Measurements from ENCODE around the gene GRAMD1B.
"Not testable (repeated sequence)": the region's sequence is repeated elsewhere in the genome, so short reads cannot be mapped to it uniquely, and the experiment has no call there.

The GRAMD1B gene

DNA sequence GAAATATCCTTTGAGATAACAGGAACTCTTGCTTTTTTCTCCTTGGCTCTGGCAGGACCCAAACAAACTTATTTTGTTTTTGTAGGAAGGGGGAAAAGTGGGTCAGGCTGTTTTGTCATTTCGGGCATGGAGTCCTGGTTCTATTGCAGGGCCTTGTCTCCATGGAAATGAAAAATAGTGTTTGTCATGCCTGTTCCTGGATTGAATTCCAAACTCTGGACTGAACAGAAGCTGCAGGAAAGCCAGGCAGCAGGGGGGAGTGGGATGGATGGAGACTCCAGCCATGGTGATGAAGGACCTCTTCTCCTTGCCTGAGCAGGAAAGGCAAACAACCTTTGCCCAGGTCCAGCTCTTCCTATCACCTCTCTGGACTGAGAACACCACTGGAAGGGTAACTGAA is 137.4 kb downstream of the GRAMD1B start:
- DNase-seq (ENCODE audit: low read depth in 2 of 2) = no peak

DNA sequence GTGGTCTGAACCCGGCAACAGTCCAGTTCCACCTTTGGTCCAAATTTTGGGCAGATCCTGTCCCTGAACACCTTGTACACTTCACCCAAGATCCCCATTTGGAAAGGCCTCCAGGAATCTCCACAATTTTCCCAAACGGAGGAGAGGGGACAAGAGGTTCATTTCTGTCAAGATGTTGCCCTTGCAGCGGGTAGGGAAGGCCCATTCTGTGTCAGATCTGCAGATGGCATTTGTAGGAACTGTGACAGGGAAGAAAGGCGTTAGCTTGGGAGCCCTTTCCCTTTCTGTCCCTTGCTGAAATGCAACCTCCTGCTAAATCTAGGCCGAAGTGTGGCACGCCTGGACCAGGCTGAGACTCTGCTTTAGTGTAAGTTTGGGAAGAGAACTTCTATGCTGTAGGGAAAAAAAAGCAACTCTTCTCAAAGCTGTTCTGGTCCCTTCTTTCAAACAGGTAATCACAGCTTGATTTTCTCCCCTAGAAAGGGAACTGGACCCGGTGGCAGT is 138.3 kb downstream of the GRAMD1B start:
- DNase-seq (ENCODE audit: low read depth in 2 of 2) = no peak

DNA sequence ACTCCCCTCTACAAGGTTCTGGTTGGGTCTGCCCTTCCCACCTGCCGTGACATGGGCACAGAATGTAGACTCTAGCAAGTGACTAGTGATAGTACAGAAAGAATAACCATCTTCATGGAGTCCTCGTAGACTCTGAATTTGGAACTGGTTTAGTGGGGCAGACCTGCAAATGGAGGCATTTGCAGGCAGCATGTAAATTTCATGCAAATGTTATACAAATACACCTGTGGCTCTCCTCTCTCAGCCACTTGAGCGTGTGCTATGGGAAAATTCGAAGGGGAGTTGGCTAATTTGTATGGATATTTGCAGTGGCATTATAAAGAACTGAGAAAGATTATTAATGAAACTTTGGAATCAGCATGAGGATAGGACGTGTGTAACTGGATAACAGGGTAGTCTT is 139.3 kb downstream of the GRAMD1B start:
- DNase-seq (ENCODE audit: low read depth in 2 of 2) = no peak

DNA sequence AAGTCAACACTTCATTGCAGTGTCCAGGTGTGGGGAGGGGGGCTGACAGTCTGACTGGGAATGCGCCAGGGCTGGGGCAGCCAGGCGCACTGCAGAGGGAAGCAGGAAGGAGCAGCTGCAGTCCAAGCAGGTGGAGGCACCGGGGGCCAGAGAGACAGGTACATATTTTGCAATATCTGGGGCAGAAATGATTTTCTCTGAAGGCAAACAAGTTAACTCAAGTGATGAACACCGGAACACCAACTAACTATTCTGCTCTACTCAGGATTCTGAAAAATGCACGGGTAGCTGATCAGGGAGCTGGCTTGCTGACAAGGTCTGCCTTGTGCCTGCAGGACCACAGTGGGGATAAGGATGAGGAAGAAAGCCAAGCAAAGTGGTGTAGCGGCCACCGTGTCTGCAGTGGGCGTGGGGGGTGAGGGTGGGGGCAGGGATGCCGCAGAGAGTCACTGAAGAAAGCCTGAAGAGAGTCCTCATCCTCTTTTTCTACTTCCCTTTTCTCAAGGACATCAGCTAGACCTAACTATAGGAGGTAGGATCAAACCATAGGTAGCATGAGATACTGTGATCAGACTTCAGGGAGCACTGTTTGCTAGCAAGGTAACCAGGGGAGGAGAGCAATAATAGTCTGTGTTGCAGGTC is 141.0 kb downstream of the GRAMD1B start:
- no peak for DNase-seq (ENCODE audit: low read depth in 2 of 2)

DNA sequence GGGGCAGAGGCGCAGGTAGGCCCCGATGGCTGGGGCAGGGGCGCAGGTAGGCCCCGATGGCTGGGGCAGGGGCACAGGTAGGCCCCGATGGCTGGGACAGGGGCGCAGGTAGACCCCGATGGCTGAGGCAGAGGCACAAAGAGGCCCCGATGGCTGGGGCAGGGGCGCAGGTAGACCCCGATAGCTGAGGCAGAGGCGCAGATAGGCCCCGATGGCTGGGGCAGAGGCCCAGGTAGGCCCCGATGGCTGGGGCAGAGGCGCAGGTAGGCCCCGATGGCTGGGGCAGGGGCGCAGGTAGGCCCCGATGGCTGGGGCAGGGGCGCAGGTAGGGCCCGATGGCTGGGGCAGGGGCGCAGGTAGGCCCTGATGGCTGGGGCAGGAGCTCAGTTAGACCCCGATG is 142.7 kb downstream of the GRAMD1B start:
- DNase-seq (ENCODE audit: low read depth in 2 of 2) = not testable (repeated sequence)

DNA sequence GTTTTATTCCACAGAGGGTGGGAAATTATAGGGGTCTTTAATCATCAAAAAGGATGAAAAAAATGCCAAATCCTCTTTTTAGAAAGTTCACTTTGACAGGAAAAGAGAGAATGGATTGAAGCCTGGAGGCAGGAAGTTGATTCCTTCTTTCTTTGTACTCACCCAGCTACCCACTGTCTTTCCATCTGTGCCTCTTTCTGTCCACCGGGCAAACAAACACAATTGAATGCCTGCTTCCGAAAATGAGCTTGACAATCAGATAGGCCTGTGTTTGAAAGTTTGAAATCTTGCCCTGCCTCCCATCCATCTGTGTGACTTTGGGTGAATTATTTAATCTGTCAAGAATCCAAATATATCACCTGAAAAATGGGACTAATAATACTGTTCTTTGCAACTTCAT is 143.2 kb downstream of the GRAMD1B start:
- no peak for DNase-seq (ENCODE audit: low read depth in 2 of 2)

DNA sequence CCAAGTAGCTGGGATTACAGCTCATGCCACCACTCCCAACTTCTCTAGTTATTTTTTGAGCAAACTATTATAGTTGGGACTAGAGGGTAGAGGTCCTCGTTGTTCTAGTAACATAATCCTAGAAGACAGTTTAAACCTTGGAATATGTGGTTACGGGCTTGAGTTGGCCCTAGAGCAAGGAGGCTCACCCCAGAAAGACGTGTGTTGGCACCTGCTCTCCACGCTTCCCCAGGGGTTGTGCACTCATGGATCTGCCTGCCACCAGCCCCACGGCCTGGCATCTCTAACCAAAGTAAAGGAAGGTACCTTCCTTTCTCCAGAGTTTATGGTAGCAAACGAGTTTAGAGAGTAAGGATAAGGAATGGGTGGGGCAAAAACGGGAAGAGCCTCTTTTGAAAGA is 145.4 kb downstream of the GRAMD1B start:
- no peak for DNase-seq (ENCODE audit: low read depth in 2 of 2)

DNA sequence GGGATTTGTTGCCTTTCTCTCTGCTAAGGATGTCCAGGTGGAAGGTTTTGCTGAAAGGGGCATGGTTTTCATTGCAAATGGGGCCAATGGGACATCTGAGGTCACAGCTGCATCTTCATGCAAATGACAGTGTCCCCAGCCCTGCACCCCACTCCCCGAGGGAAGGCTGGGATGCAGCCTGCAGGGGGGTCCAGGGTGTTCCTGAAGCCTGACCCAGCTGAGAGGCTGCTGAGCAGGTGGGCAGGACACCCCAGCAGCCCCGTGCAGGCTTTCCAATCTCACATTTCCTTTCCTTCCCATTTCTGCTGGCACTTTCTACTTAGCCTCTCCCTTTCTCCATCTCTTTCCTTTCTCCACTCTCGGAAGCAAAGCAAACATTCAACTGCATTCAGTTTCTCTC is 146.0 kb downstream of the GRAMD1B start:
- no peak for DNase-seq (ENCODE audit: low read depth in 2 of 2)

DNA sequence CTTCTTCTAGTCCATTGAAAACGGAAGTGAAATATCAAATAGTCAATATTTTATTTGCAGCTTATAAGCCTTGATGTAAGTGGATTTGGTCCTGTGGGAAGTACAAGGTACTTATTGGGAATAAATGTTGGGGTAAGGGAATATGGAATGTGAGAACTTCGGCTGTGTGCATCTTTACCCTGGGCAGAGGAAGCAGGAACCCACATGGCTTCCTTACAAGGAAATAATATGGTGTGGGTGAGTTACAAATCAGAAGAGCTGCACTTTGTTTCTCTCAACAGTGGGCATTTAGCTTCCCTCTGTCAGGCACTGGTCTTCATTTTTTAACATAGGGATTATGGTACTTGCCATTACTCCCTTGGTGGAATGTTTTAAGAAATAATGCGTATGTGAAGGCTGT is 146.4 kb downstream of the GRAMD1B start:
- no peak for DNase-seq (ENCODE audit: low read depth in 2 of 2)

DNA sequence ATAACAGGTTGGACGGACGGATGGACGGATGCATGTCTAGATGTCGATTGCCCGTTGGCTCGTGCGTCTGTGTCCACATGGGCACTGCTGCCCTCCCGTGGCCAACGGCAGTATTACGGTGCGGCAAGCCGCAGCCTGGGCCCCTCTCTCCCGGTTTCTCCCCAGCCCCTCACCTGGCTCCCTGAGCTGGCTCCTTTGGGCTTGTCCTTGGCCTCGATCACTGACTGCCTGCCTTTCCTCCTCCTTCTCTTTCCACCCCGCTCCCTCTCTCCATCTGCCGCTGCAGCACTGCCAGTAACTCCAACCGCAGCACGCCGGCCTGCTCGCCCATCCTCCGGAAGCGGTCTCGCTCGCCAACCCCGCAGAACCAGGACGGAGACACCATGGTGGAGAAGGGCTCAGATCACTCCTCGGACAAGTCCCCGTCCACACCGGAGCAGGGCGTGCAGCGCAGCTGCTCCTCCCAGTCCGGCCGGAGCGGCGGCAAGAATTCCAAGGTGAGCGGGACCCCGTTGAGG is 147.1 kb downstream of the GRAMD1B start:
- DNase-seq (ENCODE audit: low read depth in 2 of 2) = peak; percentile 30 to 59

DNA sequence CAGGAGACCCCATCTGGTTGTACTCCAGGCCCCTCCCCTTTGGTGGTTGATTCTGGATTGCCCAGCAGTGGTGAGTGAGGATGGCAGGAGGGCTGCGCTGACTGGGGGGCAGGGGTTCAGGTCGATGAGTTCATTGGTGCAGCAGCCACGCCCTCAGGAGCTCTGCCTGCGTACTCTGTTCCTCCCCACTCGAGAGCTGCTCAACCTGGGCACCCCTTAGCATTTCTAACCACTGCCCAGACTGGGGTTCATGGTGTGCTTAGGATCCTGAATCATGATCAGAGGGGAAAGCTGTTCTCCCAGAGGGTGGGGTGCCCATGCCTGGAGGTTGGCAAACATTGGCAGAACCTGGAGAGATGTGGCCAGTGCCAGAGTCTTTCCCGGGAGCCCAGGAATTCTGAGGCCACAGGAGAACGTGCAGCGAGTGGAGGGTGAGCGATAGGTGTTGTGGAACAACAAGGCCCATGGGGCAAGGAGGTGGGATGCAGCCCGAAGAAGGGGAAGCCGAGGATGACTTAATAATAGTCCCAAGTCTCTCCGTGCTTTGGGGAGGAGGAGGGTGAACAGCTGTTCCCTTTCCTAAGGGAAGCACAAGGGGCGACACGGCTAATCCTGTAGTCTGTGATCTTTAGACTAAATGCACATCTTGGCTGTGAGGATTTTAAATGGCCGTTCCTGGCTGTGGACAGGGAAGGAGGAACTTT is 148.9 kb downstream of the GRAMD1B start:
- no peak for DNase-seq (ENCODE audit: low read depth in 2 of 2)

DNA sequence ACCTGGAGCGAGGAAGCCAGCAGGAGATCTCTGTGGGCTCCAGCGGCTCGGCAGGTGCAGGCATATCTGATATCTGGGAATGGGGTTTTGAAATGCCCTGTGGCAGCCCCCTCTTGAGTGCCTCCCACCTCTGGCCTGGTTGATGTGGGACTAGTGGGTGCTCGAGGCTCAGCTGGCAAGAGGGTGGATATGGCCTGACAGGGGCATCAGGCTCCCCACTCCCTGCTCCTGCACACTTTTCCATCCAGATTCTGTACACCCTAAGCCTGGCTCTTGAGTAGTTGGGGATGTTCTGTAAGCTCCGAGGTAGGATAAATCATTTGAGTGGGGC is 149.4 kb downstream of the GRAMD1B start:
- no peak for DNase-seq (ENCODE audit: low read depth in 2 of 2)

DNA sequence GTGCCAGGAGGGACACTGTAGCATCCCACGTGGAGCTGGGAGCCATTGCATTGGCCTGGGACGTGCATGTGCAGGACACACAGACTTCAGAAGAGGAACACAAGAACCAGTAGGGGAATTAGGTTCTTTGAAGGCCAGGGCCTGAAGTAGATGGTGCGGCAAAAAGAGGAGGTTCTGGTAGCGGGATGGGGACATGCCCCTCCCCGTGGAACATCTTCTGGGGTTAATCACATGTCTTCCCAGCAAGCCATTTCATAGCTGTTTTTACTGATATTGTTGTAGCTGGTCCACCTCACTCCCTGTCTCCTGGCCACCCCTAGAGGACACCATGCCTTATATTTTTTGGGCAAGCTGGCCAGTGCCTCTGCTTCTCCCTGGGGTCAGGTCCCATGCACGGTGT is 150.1 kb downstream of the GRAMD1B start:
- DNase-seq (ENCODE audit: low read depth in 2 of 2) = no peak

DNA sequence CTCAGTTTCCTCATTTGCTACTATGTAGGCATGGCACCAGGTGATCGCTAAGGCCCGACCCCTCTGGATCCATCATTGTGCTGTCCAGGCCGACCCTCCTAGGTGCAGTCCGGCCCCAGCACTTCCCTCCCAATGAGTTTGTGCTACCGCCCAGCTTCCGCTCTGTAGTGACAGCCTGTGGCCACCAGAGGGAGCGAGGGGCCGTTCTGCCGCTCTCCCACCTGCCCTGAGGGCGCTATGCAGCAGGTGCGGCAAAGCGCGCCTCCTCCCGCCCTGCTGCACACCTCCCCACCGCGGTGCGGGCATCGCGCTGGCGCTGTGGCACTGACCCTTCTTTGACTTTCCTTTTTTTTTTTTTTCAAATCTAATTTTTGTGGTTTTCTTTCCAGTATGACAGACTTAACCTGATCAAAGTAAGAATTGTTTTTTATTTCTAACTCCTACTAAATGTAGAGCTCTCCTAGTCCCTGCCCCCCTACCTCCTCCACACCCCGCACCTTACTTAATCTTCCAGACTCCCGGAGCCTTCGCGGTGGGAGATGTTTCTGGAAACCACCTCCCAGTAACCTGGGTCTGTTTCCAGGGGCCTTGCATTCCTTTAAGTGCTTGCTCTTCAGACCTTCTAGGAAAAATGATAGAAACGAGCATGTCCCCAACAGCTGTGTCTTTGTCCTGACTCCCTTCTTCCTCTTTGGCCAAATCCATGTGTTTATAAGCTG is 150.6 kb downstream of the GRAMD1B start:
- DNase-seq (ENCODE audit: low read depth in 2 of 2) = peak; percentile 33 to 62

DNA sequence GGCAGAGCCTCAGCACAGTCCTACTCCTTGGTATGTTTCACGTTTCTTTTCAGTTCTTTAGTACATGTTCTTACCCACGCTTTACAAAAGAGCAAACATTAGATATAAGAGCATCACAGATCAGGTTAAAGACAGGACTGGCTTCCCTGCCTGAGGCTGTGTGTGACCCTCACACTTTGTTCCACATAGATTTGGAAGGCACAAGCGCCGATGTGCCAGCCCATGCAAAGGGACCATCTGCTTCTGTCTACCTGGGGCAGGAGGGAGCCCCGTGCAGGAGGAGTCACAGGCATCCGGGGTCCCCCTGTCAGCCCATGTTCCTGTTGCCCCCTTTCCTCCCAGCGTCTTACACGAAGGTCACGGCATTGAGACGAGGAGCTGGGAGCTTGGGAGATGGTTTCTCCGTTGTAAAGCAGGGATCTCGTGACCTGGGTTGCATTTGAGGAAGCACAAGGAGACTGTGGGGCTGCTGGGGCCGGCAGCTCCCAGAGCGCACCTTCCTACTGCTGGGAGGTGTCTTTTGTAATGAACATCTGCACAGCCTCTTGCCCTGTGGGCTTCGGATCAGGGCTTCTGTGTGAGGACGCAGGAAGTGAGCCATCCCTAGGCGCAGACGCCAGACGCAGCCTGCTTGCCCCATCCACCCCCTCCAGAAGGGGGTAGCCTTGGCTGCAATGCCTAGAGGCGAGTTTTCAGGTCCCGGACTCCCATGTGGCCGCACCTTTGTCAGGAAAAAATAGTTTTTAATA is 151.8 kb downstream of the GRAMD1B start:
- DNase-seq (ENCODE audit: low read depth in 2 of 2) = no peak

DNA sequence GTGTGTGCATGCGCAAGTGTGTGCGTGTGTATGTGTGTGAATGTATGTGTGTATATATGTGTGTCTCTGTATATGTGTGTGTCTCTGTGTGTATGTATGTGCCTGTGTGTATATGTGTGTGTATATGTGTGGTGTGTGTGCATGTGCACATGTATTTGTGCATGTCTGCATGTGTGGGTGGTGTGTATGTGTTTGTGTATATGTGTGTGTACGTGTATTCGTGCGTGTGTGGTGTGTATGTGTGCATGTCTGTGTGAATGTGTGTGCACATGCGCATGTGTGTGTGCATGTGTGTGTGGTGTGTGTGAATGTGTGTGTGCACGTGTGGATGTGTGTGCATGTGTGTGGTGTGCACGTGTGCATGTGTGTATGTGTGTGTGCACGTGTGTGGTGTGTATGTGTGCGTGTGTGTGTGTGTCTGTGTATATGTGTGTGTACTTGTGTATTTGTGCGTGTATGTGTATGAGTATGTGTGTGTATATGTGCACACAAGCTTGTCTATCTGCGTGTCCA is 153.0 kb downstream of the GRAMD1B start:
- no peak for DNase-seq (ENCODE audit: low read depth in 2 of 2)

DNA sequence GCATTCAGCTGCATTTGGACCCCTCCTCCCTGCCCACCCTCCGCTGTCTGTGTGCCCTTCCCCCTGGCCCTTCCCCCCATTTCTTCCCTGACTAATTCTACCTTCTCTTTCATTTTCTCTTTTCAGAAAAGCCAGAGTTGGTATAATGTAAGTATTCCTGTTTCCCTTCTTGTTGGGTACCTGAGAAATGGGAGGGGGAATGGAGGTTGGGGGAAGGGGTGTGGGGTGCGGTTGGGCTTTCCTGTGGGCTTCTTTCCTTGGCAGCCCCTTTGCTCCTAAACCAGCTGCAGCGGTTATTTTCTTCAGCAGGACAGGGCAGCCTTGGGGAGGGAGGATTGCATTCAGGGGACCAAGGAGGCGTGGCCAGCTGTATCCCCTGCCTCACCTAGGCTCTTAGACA is 154.1 kb downstream of the GRAMD1B start:
- DNase-seq (ENCODE audit: low read depth in 2 of 2) = no peak

DNA sequence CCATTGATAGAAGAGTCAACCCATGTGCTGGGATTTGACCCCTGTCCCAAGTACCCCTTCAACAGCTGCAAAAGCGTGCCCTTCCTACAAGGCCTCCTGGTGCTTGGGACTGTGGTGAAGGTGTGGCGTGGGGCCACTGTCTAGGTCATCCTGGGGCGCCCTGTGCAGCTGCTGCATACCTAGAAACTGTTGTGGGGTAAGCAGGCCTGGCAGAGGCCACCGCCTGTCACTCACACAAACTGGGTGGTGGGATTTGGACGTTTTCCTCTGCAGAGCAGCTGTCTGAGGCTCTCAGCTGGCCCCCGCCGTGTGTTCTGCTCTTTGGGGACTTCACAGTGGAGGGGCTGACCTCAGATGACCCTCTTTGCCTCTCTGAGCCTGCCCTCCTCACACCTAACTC is 154.7 kb downstream of the GRAMD1B start:
- no peak for DNase-seq (ENCODE audit: low read depth in 2 of 2)

DNA sequence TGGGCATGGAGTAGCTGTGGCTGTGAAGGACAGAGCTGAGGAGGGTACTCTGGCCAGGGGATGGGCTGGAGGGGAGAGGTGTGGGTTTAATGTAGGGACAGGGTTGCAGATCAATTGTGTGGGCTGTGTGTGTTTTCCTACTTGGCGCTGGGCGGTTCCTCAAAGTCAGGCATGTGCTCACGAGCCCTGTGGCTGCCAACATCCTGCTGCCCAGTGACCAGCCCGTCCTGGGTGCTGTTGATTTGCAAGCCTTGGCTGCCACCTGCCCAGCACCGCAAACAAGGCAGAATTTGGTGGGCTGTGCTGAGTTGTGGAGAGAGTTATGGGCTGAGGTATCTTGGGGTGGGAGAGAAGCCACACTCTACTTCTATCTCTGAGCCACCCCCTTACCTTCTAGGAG is 155.1 kb downstream of the GRAMD1B start:
- no peak for DNase-seq (ENCODE audit: low read depth in 2 of 2)

DNA sequence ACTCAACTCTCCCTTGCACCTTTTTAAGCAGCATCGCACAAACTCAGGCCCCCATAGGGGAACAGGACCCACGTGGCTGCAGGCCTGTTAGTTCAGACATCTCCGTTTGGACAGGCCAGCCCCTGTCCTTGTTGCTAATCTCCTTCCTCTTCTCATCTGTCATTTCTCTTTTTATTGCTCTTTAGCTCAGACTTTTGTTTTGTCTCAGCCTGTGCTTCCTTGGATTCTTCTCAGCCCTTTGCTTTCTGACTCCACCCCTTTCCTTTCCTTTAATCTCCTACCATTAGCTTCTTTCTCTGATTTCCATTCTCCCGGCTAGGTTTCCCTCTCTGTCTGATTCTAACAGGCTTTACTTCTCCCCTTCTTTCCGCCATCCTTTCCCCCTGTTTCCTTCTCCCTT is 155.6 kb downstream of the GRAMD1B start:
- no peak for DNase-seq (ENCODE audit: low read depth in 2 of 2)

DNA sequence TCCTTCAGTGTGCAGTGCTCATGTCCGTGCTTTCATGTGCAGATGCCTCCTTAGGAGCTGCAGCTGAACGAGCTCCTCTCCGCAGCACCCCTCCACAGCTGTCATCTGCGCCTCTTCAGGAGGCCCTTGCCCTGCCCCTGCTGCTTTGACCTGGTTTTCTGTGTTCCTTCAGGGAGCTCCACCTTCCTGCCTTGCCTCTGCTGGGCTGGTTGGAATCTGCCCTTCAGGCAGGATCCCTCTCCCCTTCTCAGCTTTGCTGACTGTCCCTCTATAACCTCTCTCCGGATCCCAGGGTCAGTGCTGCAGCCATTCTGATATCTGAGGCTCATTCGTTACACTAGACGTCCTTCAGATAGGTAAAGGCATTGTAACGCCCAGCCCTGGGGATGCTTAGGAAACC is 156.5 kb downstream of the GRAMD1B start:
- DNase-seq (ENCODE audit: low read depth in 2 of 2) = no peak

DNA sequence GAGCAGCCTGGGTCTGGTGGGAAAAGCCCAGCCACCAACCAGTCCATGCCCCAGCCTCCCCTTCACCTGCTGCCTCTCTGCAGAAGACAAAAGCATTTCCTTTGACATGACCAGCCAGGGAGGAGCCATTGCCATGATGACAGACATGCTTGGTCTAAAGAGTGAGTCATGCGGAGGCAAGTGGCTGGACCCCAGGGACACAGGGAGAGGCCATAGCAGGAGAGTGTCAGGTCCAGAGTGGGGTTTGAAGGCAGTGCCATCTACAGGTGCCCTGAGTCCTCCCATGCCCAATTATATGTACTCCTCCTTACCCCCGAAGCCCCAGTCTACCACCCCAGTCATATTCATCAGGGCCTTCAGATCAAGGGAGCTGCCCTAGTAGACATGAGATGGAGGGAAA is 157.0 kb downstream of the GRAMD1B start:
- DNase-seq (ENCODE audit: low read depth in 2 of 2) = no peak
